Gastrocnemius medialis (tissue), 4 donors: Measurements from ENCODE around the gene CPM.

Experiments
- POLR2A ChIP-seq, 2 donors: fragments of 450-650 bp; IDR thresholded peaks; one replicate each; pipeline ENCODE4 v1.6.1; 2017; ENCODE audit warnings: antibody characterized with exemption in 2 of 2, mild to moderate bottlenecking in 2 of 2, moderate library complexity in 2 of 2
- TF ChIP-seq, protein P1 (sequence below), 5 experiments: fragments of 450-650 bp in 3 of 5; fragments of 200-600 bp in 2 of 5; sonication (generic) in 2 of 5; IDR thresholded peaks in 4 of 5; conservative IDR thresholded peaks in 1 of 5; 1 replicate in 4 of 5; 2 replicates in 1 of 5; pipeline ENCODE4 v1.5.1; 2016 to 2019; ENCODE audit warnings: antibody characterized with exemption in 5 of 5, mild to moderate bottlenecking in 3 of 5, moderate library complexity in 3 of 5

DNA sequence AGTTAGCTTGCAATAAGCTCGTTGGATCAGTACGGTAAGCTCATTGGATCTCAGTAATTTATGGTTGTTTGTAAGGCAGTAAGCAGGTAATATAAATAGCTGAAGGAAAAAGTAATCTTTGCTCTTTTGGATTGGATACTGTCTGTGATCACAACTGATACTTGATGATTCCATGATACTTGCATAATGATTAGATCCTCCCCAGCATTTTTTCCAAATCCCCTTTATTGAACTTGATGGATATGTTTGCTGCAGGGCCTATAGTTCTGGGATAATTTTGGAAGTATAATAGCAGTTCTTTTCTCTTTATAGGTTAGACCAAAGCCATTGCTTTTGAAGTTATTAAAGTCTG is 119.8 kb downstream of the CPM start:
- TF ChIP-seq, protein P1, sequence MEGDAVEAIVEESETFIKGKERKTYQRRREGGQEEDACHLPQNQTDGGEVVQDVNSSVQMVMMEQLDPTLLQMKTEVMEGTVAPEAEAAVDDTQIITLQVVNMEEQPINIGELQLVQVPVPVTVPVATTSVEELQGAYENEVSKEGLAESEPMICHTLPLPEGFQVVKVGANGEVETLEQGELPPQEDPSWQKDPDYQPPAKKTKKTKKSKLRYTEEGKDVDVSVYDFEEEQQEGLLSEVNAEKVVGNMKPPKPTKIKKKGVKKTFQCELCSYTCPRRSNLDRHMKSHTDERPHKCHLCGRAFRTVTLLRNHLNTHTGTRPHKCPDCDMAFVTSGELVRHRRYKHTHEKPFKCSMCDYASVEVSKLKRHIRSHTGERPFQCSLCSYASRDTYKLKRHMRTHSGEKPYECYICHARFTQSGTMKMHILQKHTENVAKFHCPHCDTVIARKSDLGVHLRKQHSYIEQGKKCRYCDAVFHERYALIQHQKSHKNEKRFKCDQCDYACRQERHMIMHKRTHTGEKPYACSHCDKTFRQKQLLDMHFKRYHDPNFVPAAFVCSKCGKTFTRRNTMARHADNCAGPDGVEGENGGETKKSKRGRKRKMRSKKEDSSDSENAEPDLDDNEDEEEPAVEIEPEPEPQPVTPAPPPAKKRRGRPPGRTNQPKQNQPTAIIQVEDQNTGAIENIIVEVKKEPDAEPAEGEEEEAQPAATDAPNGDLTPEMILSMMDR (IDR thresholded peaks at IDR 0.05 in 4 of 5, conservative IDR thresholded peaks at IDR 0.05 in 1 of 5): no peak
- no peak for TF ChIP-seq POLR2A (IDR thresholded peaks at IDR 0.05)
